SU-DHL-6 (cell line): ENCODE results near the gene CARD11.
A peak's percentile ranks its signal among the peaks of the same experiment; 100 is the strongest.

ENCODE experiments used
- H2AFZ ChIP-seq: fragments of 200-600 bp; sonication (generic); 2 replicates; pipeline ENCODE4 v1.6.1; 2014; ENCODE audit warnings: low read depth, mild to moderate bottlenecking, moderate library complexity, mixed read lengths, antibody characterized with exemption, low read length; ENCODE audit not compliant: severe bottlenecking
- H3F3A ChIP-seq: fragments of 200-600 bp; shearing (Covaris generic); 2 replicates; pipeline ENCODE4 v1.6.0; 2016; ENCODE audit warnings: antibody characterized with exemption, mild to moderate bottlenecking; ENCODE audit not compliant: insufficient read depth
- H3K27ac ChIP-seq: fragments of 200-600 bp; sonication (generic); 2 replicates; pipeline ENCODE4 v1.5.1; 2016; ENCODE audit warnings: low read depth, mild to moderate bottlenecking, low read length, moderate library complexity, mixed read lengths
- H3K27me3 ChIP-seq: fragments of 200-600 bp; sonication (generic), shearing (Covaris generic); 2 replicates; pipeline ENCODE4 v1.6.0; 2014; ENCODE audit warnings: mild to moderate bottlenecking, low read length
- H3K36me3 ChIP-seq: fragments of 200-600 bp; sonication (generic); 2 replicates; pipeline ENCODE4 v1.6.1; 2014; ENCODE audit warnings: mild to moderate bottlenecking, low read length, mixed read lengths
- H3K4me2 ChIP-seq: fragments of 300-600, 200-600 bp; shearing (Covaris generic), sonication (generic); 2 replicates; pipeline ENCODE4 v1.6.0; 2014; ENCODE audit warnings: low read length, low read depth, mild to moderate bottlenecking; ENCODE audit not compliant: poor library complexity, severe bottlenecking
- H3K4me3 ChIP-seq: fragments of 200-600 bp; sonication (generic); 2 replicates; pipeline ENCODE4 v1.5.1; 2014; ENCODE audit warnings: antibody characterized with exemption, low read length, mild to moderate bottlenecking, mixed read lengths; ENCODE audit not compliant: insufficient read depth, poor library complexity, severe bottlenecking
- H3K79me2 ChIP-seq: fragments of 200-600 bp; sonication (generic); 2 replicates; pipeline ENCODE4 v1.6.1; 2014; ENCODE audit warnings: mild to moderate bottlenecking, low read length, moderate library complexity; ENCODE audit not compliant: insufficient read depth
- H3K9ac ChIP-seq: fragments of 200-600 bp; sonication (generic); 2 replicates; pipeline ENCODE4 v1.7.0; 2014; ENCODE audit warnings: mild to moderate bottlenecking, low read length
- H3K9me2 ChIP-seq: fragments of 200-600 bp; sonication (generic); replicated peaks from 2 replicates; pipeline ENCODE4 v1.6.1; 2014; ENCODE audit warnings: low read length; ENCODE audit not compliant: insufficient read depth
- H3K9me3 ChIP-seq: fragments of 200-600 bp; sonication (generic); 2 replicates; pipeline ENCODE4 v1.6.1; 2014; ENCODE audit warnings: low read length, mixed read lengths; ENCODE audit not compliant: insufficient read depth
- H4K20me1 ChIP-seq: fragments of 200-600 bp; sonication (generic); 2 replicates; pipeline ENCODE4 v1.6.1; 2014; ENCODE audit warnings: low read depth, mild to moderate bottlenecking, antibody characterized with exemption, low read length, moderate library complexity, mixed read lengths
- CTCF ChIP-seq: fragments of 200-600 bp; sonication (generic); IDR thresholded peaks from one replicate; pipeline ENCODE4 v1.5.1; 2017; ENCODE audit warnings: antibody characterized with exemption, mild to moderate bottlenecking, low read length, moderate library complexity; ENCODE audit not compliant: insufficient read depth, poor library complexity, severe bottlenecking
- EZH2phosphoT487 ChIP-seq: fragments of 200-600 bp; sonication (generic), shearing (Covaris generic); conservative IDR thresholded peaks from 2 replicates; pipeline ENCODE4 v1.6.1; 2018; ENCODE audit warnings: mild to moderate bottlenecking, antibody characterized with exemption, low read length, moderate library complexity, mixed read lengths

The CARD11 gene

DNA sequence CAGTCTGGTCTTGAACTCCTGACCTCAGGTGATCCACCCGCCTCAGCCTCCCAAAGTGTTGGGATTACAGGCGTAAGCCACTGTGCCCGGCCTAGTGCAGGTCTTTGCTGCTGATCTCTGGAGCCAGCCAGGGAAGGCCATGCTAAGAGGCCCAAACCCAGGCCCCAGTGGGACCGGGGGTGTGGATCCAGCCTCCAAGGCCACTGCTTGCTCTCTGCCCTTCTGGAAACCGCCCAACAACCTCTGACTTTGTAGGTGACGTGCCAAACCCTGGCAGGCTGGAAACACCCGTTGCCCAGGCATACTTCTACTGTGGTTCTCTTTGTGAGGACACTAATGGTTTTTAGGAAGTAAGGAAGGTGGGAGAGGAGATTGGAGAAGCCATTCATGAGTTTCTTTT, 116.1 kb downstream of the CARD11 start:
- Histone ChIP-seq H2AFZ (no peak overlapping the region), H3K4me3 (no peak overlapping the region), H3K27me3 (no peaks in the 10 kb centered on the region), H3K79me2 (no peaks in the 10 kb centered on the region), H4K20me1 (no peaks in the 10 kb centered on the region), H3F3A (no peaks in the 10 kb centered on the region), H3K36me3 (no peaks in the 10 kb centered on the region), H3K9ac (no peak overlapping the region), H3K27ac (no peak overlapping the region), H3K4me2 (no peak overlapping the region), H3K9me2 (no peaks in the 10 kb centered on the region), H3K9me3 (no peaks in the 10 kb centered on the region)
- no peak for TF ChIP-seq CTCF
- TF ChIP-seq EZH2phosphoT487 = no peak

GRCh38 chr7:2926896-2927405, 116.7 kb downstream of the CARD11 start:
- no peak overlapping the region for H3K9ac ChIP-seq
- H3K4me2 ChIP-seq = no peak overlapping the region
- no peaks in the 10 kb centered on the region for H3F3A ChIP-seq
- no peaks in the 10 kb centered on the region for H3K9me3 ChIP-seq
- no peak overlapping the region for H3K4me3 ChIP-seq
- H3K9me2 ChIP-seq = no peaks in the 10 kb centered on the region
- no peaks in the 10 kb centered on the region for H3K79me2 ChIP-seq
- TF ChIP-seq CTCF (no peak), EZH2phosphoT487 (no peak)
- no peak overlapping the region for H2AFZ ChIP-seq
- H4K20me1 ChIP-seq = no peaks in the 10 kb centered on the region
- H3K27ac ChIP-seq = 0 out of 2 replicates have a peak overlapping the region, but pooled peaks have one; percentile 22
- no peaks in the 10 kb centered on the region for H3K36me3 ChIP-seq
- H3K27me3 ChIP-seq = no peaks in the 10 kb centered on the region

DNA sequence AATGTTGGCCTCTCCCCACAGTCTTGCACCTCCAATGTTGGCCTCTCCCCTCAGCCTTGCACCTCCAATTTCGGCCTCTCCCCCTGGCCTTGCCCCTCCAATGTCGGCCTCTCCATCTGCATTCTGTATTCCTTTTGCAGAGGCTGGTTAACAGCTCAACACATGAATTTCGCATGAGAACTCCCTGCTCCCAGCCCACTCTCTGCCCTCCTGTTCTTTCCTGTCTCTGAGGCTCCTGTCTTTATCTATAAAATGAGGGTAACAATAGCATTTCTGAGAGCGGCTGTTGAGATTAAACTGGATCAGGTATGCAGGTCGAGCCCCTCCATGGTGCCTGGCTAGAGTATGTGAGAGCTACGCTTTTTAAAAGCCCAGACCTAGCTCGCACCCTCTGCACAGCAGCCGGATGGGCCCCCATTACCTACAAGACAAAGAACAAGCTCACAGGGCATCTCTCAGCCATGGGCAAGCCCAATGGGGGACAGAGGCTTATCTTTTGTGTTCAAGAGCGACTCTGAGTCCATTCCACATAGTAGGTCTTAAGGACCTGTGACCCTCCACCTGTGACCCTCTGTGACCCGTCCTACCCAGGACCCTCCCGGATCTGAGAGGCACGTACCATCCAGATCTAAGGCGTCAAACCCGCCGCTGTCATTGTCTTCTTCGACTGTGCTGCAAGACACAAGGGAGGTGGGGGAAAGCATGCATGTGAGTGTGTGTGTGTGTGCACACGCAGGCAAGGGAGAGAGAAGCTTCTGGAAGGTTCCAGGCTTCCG, 117.4 kb downstream of the CARD11 start:
- H3K9ac ChIP-seq = no peak overlapping the region
- no peaks in the 10 kb centered on the region for H3F3A ChIP-seq
- TF ChIP-seq EZH2phosphoT487 = no peak
- H3K27ac ChIP-seq = 0 out of 2 replicates have a peak overlapping the region, but pooled peaks have one; percentile 22
- H3K9me2 ChIP-seq = no peaks in the 10 kb centered on the region
- H3K4me3 ChIP-seq = no peak overlapping the region
- no peaks in the 10 kb centered on the region for H3K36me3 ChIP-seq
- H4K20me1 ChIP-seq = no peaks in the 10 kb centered on the region
- H2AFZ ChIP-seq = no peak overlapping the region
- no peaks in the 10 kb centered on the region for H3K79me2 ChIP-seq
- H3K4me2 ChIP-seq = no peak overlapping the region
- H3K27me3 ChIP-seq = no peaks in the 10 kb centered on the region
- H3K9me3 ChIP-seq = no peaks in the 10 kb centered on the region
